Activated T-helper 1 cell treated with anti-CD3 and anti-CD28 coated beads, Interleukin-12 subunit alpha, Interleukin-12 subunit beta, Interleukin-2, Interleukin-4 antibody, amounts not matched to agents 30 ng/mL and 10 ng/mL and 1 ng/mL, durations not matched to agents 14 hours and 24 hours and 36 hours (primary cell): ENCODE measurements around the gene KEL. TPM values are rescaled to one million over a fixed set of nuclear protein-coding genes. Genes with fewer than 3 reads are reported as not detected.

ENCODE experiments used
- DNase-seq: peaks from one replicate; pipeline ENCODE4 v3.0.0; 2021; ENCODE audit warnings: low spot score
- H3K27ac Mint-ChIP-seq: one replicate; pipeline ENCODE4 v1.8.0; 2021; ENCODE audit warnings: mild to moderate bottlenecking, mixed read lengths
- H3K27me3 Mint-ChIP-seq: one replicate; pipeline ENCODE4 v1.8.0; 2022; ENCODE audit warnings: mild to moderate bottlenecking, moderate library complexity, mixed read lengths; ENCODE audit not compliant: insufficient read depth
- H3K36me3 Mint-ChIP-seq: one replicate; pipeline ENCODE4 v1.8.0; 2021; ENCODE audit warnings: low read depth, mixed read lengths
- H3K4me1 Mint-ChIP-seq: one replicate; pipeline ENCODE4 v1.8.0; 2021; ENCODE audit warnings: low read depth, mixed read lengths
- H3K4me3 Mint-ChIP-seq: one replicate; pipeline ENCODE4 v1.8.0; 2021; ENCODE audit warnings: mild to moderate bottlenecking, moderate library complexity, mixed read lengths
- H3K9me3 Mint-ChIP-seq: one replicate; pipeline ENCODE4 v1.8.0; 2021; ENCODE audit warnings: mixed read lengths
- intact Hi-C: fragments of 100-400 bp; cut with micrococcal nuclease; formaldehyde crosslinking; loops from one replicate; pipeline ENCODE4 v1.15.1; 2024
- total RNA-seq: library from RNA; stranded (reverse); gene quantifications from 2 replicates; pipeline ENCODE4 v1.2.3, GENCODE V29; 2022

The KEL gene
- total RNA-seq, 1 donor from 2014 or later, result not detected

GRCh38 chr7:142915315-142915714 lies 46.8 kb downstream of the KEL start:
- Mint-ChIP-seq H3K27ac (no peak overlapping the region), H3K27me3 (peaks cover 23% of the 10 kb centered on the region), H3K4me3 (no peak overlapping the region), H3K4me1 (no peaks in the 10 kb centered on the region), H3K36me3 (no peaks in the 10 kb centered on the region), H3K9me3 (no peaks in the 10 kb centered on the region)
- intact Hi-C loops, result no loop called here
- no peak for DNase-seq

GRCh38 chr7:142914121-142914520 lies 48.0 kb downstream of the KEL start:
- H3K4me3 Mint-ChIP-seq, result no peak overlapping the region
- DNase-seq, result no peak
- no peaks in the 10 kb centered on the region for H3K9me3 Mint-ChIP-seq
- intact Hi-C loops, result no loop called here
- H3K4me1 Mint-ChIP-seq, result no peaks in the 10 kb centered on the region
- no peak overlapping the region for H3K27ac Mint-ChIP-seq
- H3K27me3 Mint-ChIP-seq, result peaks cover 25% of the 10 kb centered on the region
- H3K36me3 Mint-ChIP-seq, result no peaks in the 10 kb centered on the region

GRCh38 chr7:142913566-142913965 lies 48.6 kb downstream of the KEL start:
- Mint-ChIP-seq H3K4me3 (no peak overlapping the region), H3K27me3 (peaks cover 25% of the 10 kb centered on the region), H3K36me3 (no peaks in the 10 kb centered on the region), H3K27ac (no peak overlapping the region), H3K9me3 (no peaks in the 10 kb centered on the region), H3K4me1 (no peaks in the 10 kb centered on the region)
- no peak for DNase-seq
- intact Hi-C loops, result no loop called here

- DNase-seq, result no peak
- H3K4me1 Mint-ChIP-seq, result no peaks in the 10 kb centered on the region
- H3K9me3 Mint-ChIP-seq, result no peaks in the 10 kb centered on the region
- H3K27me3 Mint-ChIP-seq, result peaks cover 25% of the 10 kb centered on the region
- intact Hi-C loops, result no loop called here
- no peak overlapping the region for H3K4me3 Mint-ChIP-seq
- H3K36me3 Mint-ChIP-seq, result no peaks in the 10 kb centered on the region
- no peak overlapping the region for H3K27ac Mint-ChIP-seq
These were observed 49.1 kb downstream of the KEL start for GRCh38 chr7:142913051-142913450.

GRCh38 chr7:142910481-142910880 lies 51.7 kb downstream of the KEL start:
- intact Hi-C loops, result no loop called here
- Mint-ChIP-seq H3K9me3 (no peaks in the 10 kb centered on the region), H3K27me3 (peaks cover 23% of the 10 kb centered on the region), H3K36me3 (no peaks in the 10 kb centered on the region), H3K4me3 (no peak overlapping the region), H3K27ac (no peak overlapping the region), H3K4me1 (no peaks in the 10 kb centered on the region)
- no peak for DNase-seq

GRCh38 chr7:142910031-142910433 lies 52.1 kb downstream of the KEL start:
- intact Hi-C loops, result no loop called here
- H3K27me3 Mint-ChIP-seq, result peaks cover 23% of the 10 kb centered on the region

GRCh38 chr7:142908921-142909890 lies 53.0 kb downstream of the KEL start:
- Mint-ChIP-seq H3K36me3 (no peaks in the 10 kb centered on the region), H3K9me3 (no peaks in the 10 kb centered on the region), H3K4me1 (no peaks in the 10 kb centered on the region), H3K4me3 (no peak overlapping the region), H3K27ac (no peak overlapping the region), H3K27me3 (peaks cover 22% of the 10 kb centered on the region)
- no peak for DNase-seq
- intact Hi-C loops, result no loop called here

More at GRCh38 chr7:142910031-142910433, 52.1 kb downstream of the KEL start:
- Mint-ChIP-seq H3K4me3 (no peak overlapping the region), H3K27ac (no peak overlapping the region), H3K36me3 (no peaks in the 10 kb centered on the region), H3K4me1 (no peaks in the 10 kb centered on the region), H3K9me3 (no peaks in the 10 kb centered on the region)
- no peak for DNase-seq

- peaks cover 20% of the 10 kb centered on the region for H3K27me3 Mint-ChIP-seq
- H3K9me3 Mint-ChIP-seq, result no peaks in the 10 kb centered on the region
- no peak for DNase-seq
- H3K27ac Mint-ChIP-seq, result no peak overlapping the region
- H3K4me1 Mint-ChIP-seq, result no peaks in the 10 kb centered on the region
- H3K4me3 Mint-ChIP-seq, result no peak overlapping the region
- no peaks in the 10 kb centered on the region for H3K36me3 Mint-ChIP-seq
- intact Hi-C loops, result no loop called here
These were observed 53.9 kb downstream of the KEL start for GRCh38 chr7:142908290-142908689.

- DNase-seq, result no peak
- Mint-ChIP-seq H3K4me3 (no peak overlapping the region), H3K27me3 (peaks cover 12% of the 10 kb centered on the region), H3K36me3 (no peaks in the 10 kb centered on the region), H3K9me3 (no peaks in the 10 kb centered on the region), H3K27ac (no peak overlapping the region), H3K4me1 (no peaks in the 10 kb centered on the region)
- intact Hi-C loops, result no loop called here
These were observed 55.5 kb downstream of the KEL start for GRCh38 chr7:142906643-142907042.

GRCh38 chr7:142905759-142906158 lies 56.4 kb downstream of the KEL start:
- peaks cover 8% of the 10 kb centered on the region for H3K27me3 Mint-ChIP-seq
- H3K9me3 Mint-ChIP-seq, result no peaks in the 10 kb centered on the region
- H3K4me1 Mint-ChIP-seq, result no peaks in the 10 kb centered on the region
- no peak overlapping the region for H3K4me3 Mint-ChIP-seq
- DNase-seq, result no peak
- H3K36me3 Mint-ChIP-seq, result no peaks in the 10 kb centered on the region
- no peak overlapping the region for H3K27ac Mint-ChIP-seq
- intact Hi-C loops, result no loop called here

- Mint-ChIP-seq H3K27me3 (peaks cover 7% of the 10 kb centered on the region), H3K4me1 (no peaks in the 10 kb centered on the region), H3K36me3 (no peaks in the 10 kb centered on the region), H3K27ac (no peak overlapping the region), H3K9me3 (no peaks in the 10 kb centered on the region), H3K4me3 (no peak overlapping the region)
- intact Hi-C loops, result no loop called here
- DNase-seq, result no peak
These were observed 58.0 kb downstream of the KEL start for GRCh38 chr7:142904128-142904527.

- DNase-seq, result no peak
- Mint-ChIP-seq H3K9me3 (no peaks in the 10 kb centered on the region), H3K4me3 (no peak overlapping the region), H3K27me3 (peaks cover 7% of the 10 kb centered on the region), H3K27ac (no peak overlapping the region), H3K36me3 (no peaks in the 10 kb centered on the region), H3K4me1 (no peaks in the 10 kb centered on the region)
- intact Hi-C loops, result no loop called here
These were observed 60.5 kb downstream of the KEL start for GRCh38 chr7:142901426-142902259.

- peaks cover 7% of the 10 kb centered on the region for H3K27me3 Mint-ChIP-seq
- no peaks in the 10 kb centered on the region for H3K36me3 Mint-ChIP-seq
- DNase-seq, result no peak
- H3K9me3 Mint-ChIP-seq, result no peaks in the 10 kb centered on the region
- H3K27ac Mint-ChIP-seq, result no peak overlapping the region
- intact Hi-C loops, result no loop called here
- no peaks in the 10 kb centered on the region for H3K4me1 Mint-ChIP-seq
- H3K4me3 Mint-ChIP-seq, result no peak overlapping the region
These were observed 62.5 kb downstream of the KEL start for GRCh38 chr7:142899661-142900060.
